Measurements from ENCODE around the gene BTF3.

DNA sequence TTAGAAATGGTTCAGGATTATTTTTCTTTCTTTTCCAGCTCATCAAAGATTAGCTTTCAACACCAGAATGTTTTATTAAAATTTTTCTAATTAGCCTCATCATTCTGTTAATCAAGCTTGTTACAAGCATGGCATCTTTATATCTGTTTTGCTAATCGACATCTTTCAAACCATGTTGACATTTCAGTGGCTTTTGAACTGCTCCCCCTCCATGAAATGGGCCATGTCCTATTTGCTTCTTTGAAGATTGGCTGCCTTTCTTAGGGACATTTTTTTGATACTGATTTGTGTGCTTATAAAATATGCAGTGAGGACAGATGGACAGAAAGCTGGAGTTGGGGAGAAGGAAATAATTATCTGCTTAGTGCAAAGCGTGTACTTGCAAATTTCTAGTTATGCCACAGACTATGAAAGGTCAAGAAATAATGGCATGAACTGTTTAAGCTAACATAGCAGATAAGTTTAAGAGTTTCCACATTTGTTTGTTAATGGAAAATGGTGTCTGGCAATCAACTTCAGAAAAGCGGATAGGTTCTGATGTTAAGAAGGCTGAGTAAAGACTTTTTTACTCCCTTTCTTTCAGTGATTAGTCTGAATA, 27.5 kb downstream of the BTF3 start:
- TF ChIP-seq EZH2 (IDR thresholded peaks at IDR 0.05; ENCODE audit: borderline replicate concordance, low read depth, low read length, severe bottlenecking), result no peak
- TF ChIP-seq, protein P1, sequence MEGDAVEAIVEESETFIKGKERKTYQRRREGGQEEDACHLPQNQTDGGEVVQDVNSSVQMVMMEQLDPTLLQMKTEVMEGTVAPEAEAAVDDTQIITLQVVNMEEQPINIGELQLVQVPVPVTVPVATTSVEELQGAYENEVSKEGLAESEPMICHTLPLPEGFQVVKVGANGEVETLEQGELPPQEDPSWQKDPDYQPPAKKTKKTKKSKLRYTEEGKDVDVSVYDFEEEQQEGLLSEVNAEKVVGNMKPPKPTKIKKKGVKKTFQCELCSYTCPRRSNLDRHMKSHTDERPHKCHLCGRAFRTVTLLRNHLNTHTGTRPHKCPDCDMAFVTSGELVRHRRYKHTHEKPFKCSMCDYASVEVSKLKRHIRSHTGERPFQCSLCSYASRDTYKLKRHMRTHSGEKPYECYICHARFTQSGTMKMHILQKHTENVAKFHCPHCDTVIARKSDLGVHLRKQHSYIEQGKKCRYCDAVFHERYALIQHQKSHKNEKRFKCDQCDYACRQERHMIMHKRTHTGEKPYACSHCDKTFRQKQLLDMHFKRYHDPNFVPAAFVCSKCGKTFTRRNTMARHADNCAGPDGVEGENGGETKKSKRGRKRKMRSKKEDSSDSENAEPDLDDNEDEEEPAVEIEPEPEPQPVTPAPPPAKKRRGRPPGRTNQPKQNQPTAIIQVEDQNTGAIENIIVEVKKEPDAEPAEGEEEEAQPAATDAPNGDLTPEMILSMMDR (IDR thresholded peaks at IDR 0.05; ENCODE audit: borderline replicate concordance, extremely low read depth, low read length, poor library complexity, severe bottlenecking), result no peak

Data from DND-41 (cell line).